Trophoblast cell (in vitro differentiated cells and primary cell): Measurements from ENCODE around the gene UBE2E2.

Experiments used
- DNase-seq, 2 donors: peaks; one replicate each; pipeline ENCODE4 v3.0.0-alpha.2; 2016
- H2AFZ ChIP-seq: 2 replicates; pipeline ENCODE4 v1.6.1; 2013; ENCODE audit warnings: low read length, moderate library complexity, mild to moderate bottlenecking; ENCODE audit not compliant: insufficient read depth, poor library complexity
- H2AK5ac ChIP-seq: 2 replicates; pipeline ENCODE4 v1.6.1; 2013; ENCODE audit warnings: mild to moderate bottlenecking, low read length
- H2BK120ac ChIP-seq: 2 replicates; pipeline ENCODE4 v1.6.1; 2013; ENCODE audit warnings: low read length, mild to moderate bottlenecking, moderate library complexity; ENCODE audit not compliant: insufficient read depth, poor library complexity
- H2BK12ac ChIP-seq: 2 replicates; pipeline ENCODE4 v1.6.1; 2013; ENCODE audit warnings: mild to moderate bottlenecking, low read length, moderate library complexity
- H2BK5ac ChIP-seq: 2 replicates; pipeline ENCODE4 v1.6.1; 2013; ENCODE audit warnings: low read length, low read depth, moderate library complexity, mild to moderate bottlenecking; ENCODE audit not compliant: poor library complexity
- H3K14ac ChIP-seq: 2 replicates; pipeline ENCODE4 v1.6.1; 2013; ENCODE audit warnings: mild to moderate bottlenecking, low read length
- H3K18ac ChIP-seq: 2 replicates; pipeline ENCODE4 v1.6.1; 2013; ENCODE audit warnings: mild to moderate bottlenecking, low read length
- H3K23ac ChIP-seq: 2 replicates; pipeline ENCODE4 v1.6.1; 2013; ENCODE audit warnings: low read length
- H3K27ac ChIP-seq: 2 replicates; pipeline ENCODE4 v1.5.1; 2013; ENCODE audit warnings: low read depth, mild to moderate bottlenecking, inconsistent platforms, low read length, moderate library complexity
- H3K27me3 ChIP-seq: 2 replicates; pipeline ENCODE4 v1.6.1; 2013; ENCODE audit warnings: inconsistent platforms, mild to moderate bottlenecking, low read length, moderate library complexity; ENCODE audit not compliant: insufficient read depth
- H3K36me3 ChIP-seq, 2 experiments: 1 replicate in 1 of 2; 2 replicates in 1 of 2; pipeline ENCODE4 v1.6.1; 2013; ENCODE audit warnings: low read length in 2 of 2, mild to moderate bottlenecking in 2 of 2, moderate library complexity in 1 of 2; ENCODE audit not compliant: insufficient read depth in 2 of 2, control insufficient read depth in 1 of 2
- H3K4ac ChIP-seq: 2 replicates; pipeline ENCODE4 v1.6.1; 2013; ENCODE audit warnings: low read depth, mild to moderate bottlenecking, low read length, moderate library complexity
- H3K4me1 ChIP-seq, 2 experiments: 1 replicate in 1 of 2; 2 replicates in 1 of 2; pipeline ENCODE4 v1.6.1; 2013; ENCODE audit warnings: low read length in 2 of 2, mild to moderate bottlenecking in 2 of 2, moderate library complexity in 1 of 2; ENCODE audit not compliant: insufficient read depth in 2 of 2, control insufficient read depth in 1 of 2
- H3K4me2 ChIP-seq: 2 replicates; pipeline ENCODE4 v1.6.1; 2013; ENCODE audit warnings: inconsistent platforms, mild to moderate bottlenecking, low read length, moderate library complexity
- H3K4me3 ChIP-seq: 2 replicates; pipeline ENCODE4 v1.5.1; 2013; ENCODE audit warnings: mild to moderate bottlenecking, low read depth, low read length, inconsistent platforms
- H3K79me1 ChIP-seq: one replicate; pipeline ENCODE4 v1.6.1; 2013; ENCODE audit warnings: low read length
- H3K79me2 ChIP-seq: 2 replicates; pipeline ENCODE4 v1.6.1; 2013; ENCODE audit warnings: low read length, mild to moderate bottlenecking; ENCODE audit not compliant: control insufficient read depth, insufficient read depth, poor library complexity
- H3K9ac ChIP-seq: 2 replicates; pipeline ENCODE4 v1.6.1; 2013; ENCODE audit warnings: mild to moderate bottlenecking, low read length
- H3K9me3 ChIP-seq: 2 replicates; pipeline ENCODE4 v1.6.1; 2013; ENCODE audit warnings: low read depth, mild to moderate bottlenecking, control low read depth, inconsistent platforms, low read length; ENCODE audit not compliant: insufficient read depth
- H4K12ac ChIP-seq: 2 replicates; pipeline ENCODE4 v1.6.1; 2013; ENCODE audit warnings: low read depth, mild to moderate bottlenecking, low read length, moderate library complexity
- H4K8ac ChIP-seq: 2 replicates; pipeline ENCODE4 v1.6.1; 2013; ENCODE audit warnings: low read depth, mild to moderate bottlenecking, low read length, moderate library complexity
- H4K91ac ChIP-seq: one replicate; pipeline ENCODE4 v1.6.1; 2013; ENCODE audit warnings: low read depth, mild to moderate bottlenecking, low read length, moderate library complexity
- WGBS: extraction: QIAGEN DNeasy Blood & Tissue Kit; methylation state at CpG from one replicate; pipeline ENCODE4 v1.1.7; 2013; ENCODE audit warnings: missing lambda C conversion rate; ENCODE audit not compliant: insufficient read length, insufficient coverage; ENCODE audit errors: extremely low coverage; 5-methylcytosine and 5-hydroxymethylcytosine counted together

UBE2E2 gene

GRCh38 chr3:23390989-23391553 lies 187.9 kb downstream of the UBE2E2 start:
- Histone ChIP-seq H2AFZ (no peak overlapping the region), H3K27ac (no peak overlapping the region), H3K14ac (no peak overlapping the region), H3K9me3 (no peaks in the 10 kb centered on the region), H2BK12ac (no peak overlapping the region), H3K18ac (no peak overlapping the region), H3K4me1 (no peaks in the 10 kb centered on the region), H4K12ac (no peak overlapping the region), H2BK5ac (no peak overlapping the region), H3K4me2 (no peak overlapping the region), H3K23ac (no peak overlapping the region), H3K27me3 (no peaks in the 10 kb centered on the region), H2AK5ac (no peak overlapping the region), H3K79me1 (no peaks in the 10 kb centered on the region), H4K91ac (no peak overlapping the region), H3K79me2 (no peaks in the 10 kb centered on the region), H3K4me3 (no peak overlapping the region), H2BK120ac (no peak overlapping the region), H3K9ac (no peak overlapping the region), H4K8ac (no peak overlapping the region), H3K36me3 (no peaks in the 10 kb centered on the region), H3K4ac (no peak overlapping the region)
- DNase-seq: no peak

GRCh38 chr3:23395115-23395514 lies 192.0 kb downstream of the UBE2E2 start:
- Histone ChIP-seq H3K27ac (no peak overlapping the region), H3K18ac (no peak overlapping the region), H2BK12ac (no peak overlapping the region), H2BK120ac (no peak overlapping the region), H3K79me1 (no peaks in the 10 kb centered on the region), H4K8ac (no peak overlapping the region), H4K91ac (no peak overlapping the region), H3K4ac (no peak overlapping the region), H3K4me3 (no peak overlapping the region), H3K36me3 (no peaks in the 10 kb centered on the region), H3K79me2 (no peaks in the 10 kb centered on the region), H3K27me3 (no peaks in the 10 kb centered on the region), H3K4me1 (no peaks in the 10 kb centered on the region), H3K23ac (no peak overlapping the region), H4K12ac (no peak overlapping the region), H2AFZ (no peak overlapping the region), H2BK5ac (no peak overlapping the region), H3K9ac (no peak overlapping the region), H3K14ac (no peak overlapping the region), H3K4me2 (no peak overlapping the region), H3K9me3 (no peaks in the 10 kb centered on the region), H2AK5ac (no peak overlapping the region)
- DNase-seq: no peak
- no CpG with 5 or more reads among the region's 4 CpGs for WGBS

- Histone ChIP-seq H3K9ac (no peak overlapping the region), H4K91ac (no peak overlapping the region)
Observed at GRCh38 chr3:23396746-23397145, 193.6 kb downstream of the UBE2E2 start.

GRCh38 chr3:23399221-23399620 lies 196.1 kb downstream of the UBE2E2 start:
- Histone ChIP-seq H2BK12ac (no peak overlapping the region), H3K79me2 (no peaks in the 10 kb centered on the region), H2AK5ac (no peak overlapping the region), H3K9ac (no peak overlapping the region), H3K4me3 (no peak overlapping the region), H3K9me3 (no peaks in the 10 kb centered on the region), H4K8ac (no peak overlapping the region), H3K14ac (no peak overlapping the region), H3K79me1 (no peaks in the 10 kb centered on the region), H3K27me3 (no peaks in the 10 kb centered on the region), H3K36me3 (no peaks in the 10 kb centered on the region), H3K4me2 (no peak overlapping the region), H2BK5ac (no peak overlapping the region), H3K27ac (no peak overlapping the region), H3K4me1 (no peaks in the 10 kb centered on the region), H2AFZ (no peak overlapping the region), H3K18ac (no peak overlapping the region), H3K23ac (no peak overlapping the region), H4K91ac (no peak overlapping the region), H2BK120ac (no peak overlapping the region), H3K4ac (no peak overlapping the region), H4K12ac (no peak overlapping the region)
- no peak for DNase-seq
- no CpG with 5 or more reads among the region's 1 CpG for WGBS

More at GRCh38 chr3:23396746-23397145, 193.6 kb downstream of the UBE2E2 start:
- Histone ChIP-seq H4K12ac (no peak overlapping the region), H2BK5ac (no peak overlapping the region), H3K79me1 (no peaks in the 10 kb centered on the region), H3K36me3 (no peaks in the 10 kb centered on the region), H3K27me3 (no peaks in the 10 kb centered on the region), H3K4me2 (no peak overlapping the region), H3K9me3 (no peaks in the 10 kb centered on the region), H3K23ac (no peak overlapping the region), H3K4ac (no peak overlapping the region), H3K4me1 (no peaks in the 10 kb centered on the region), H2AFZ (no peak overlapping the region), H4K8ac (no peak overlapping the region), H3K14ac (no peak overlapping the region), H2BK120ac (no peak overlapping the region), H2AK5ac (no peak overlapping the region), H3K4me3 (no peak overlapping the region), H3K27ac (no peak overlapping the region), H3K79me2 (no peaks in the 10 kb centered on the region), H3K18ac (no peak overlapping the region), H2BK12ac (no peak overlapping the region)
- no peak for DNase-seq
- WGBS: no CpG with 5 or more reads among the region's 3 CpGs
